Neural progenitor cell (in vitro differentiated cells): Measurements from ENCODE around the gene PREX1. TPM values are rescaled to one million over a fixed set of nuclear protein-coding genes. Genes with fewer than 3 reads are reported as not detected.

Source experiments
- DNase-seq: peaks from one replicate; pipeline ENCODE4 v3.0.0-alpha.2; 2016; ENCODE audit warnings: low spot score
- H2AFZ ChIP-seq: fragments of 200-600 bp; sonication (generic); replicated peaks from 2 replicates; pipeline ENCODE4 v1.6.1; 2016; ENCODE audit warnings: antibody characterized with exemption
- H3F3A ChIP-seq: fragments of 200-600 bp; sonication (generic); 2 replicates; pipeline ENCODE4 v1.6.1; 2016; ENCODE audit warnings: antibody characterized with exemption, low read depth
- H3K27ac ChIP-seq: fragments of 200-600 bp; sonication (generic); 2 replicates; pipeline ENCODE4 v1.5.1; 2016; ENCODE audit warnings: mild to moderate bottlenecking
- H3K27me3 ChIP-seq: fragments of 200-600 bp; sonication (generic); 2 replicates; pipeline ENCODE4 v1.6.1; 2016; ENCODE audit warnings: mild to moderate bottlenecking, moderate library complexity
- H3K36me3 ChIP-seq: fragments of 200-600 bp; sonication (generic); 2 replicates; pipeline ENCODE4 v1.5.1; 2016
- H3K4me1 ChIP-seq: fragments of 200-600 bp; sonication (generic); 2 replicates; pipeline ENCODE4 v1.6.1; 2016; ENCODE audit warnings: mixed run types
- H3K4me2 ChIP-seq: fragments of 200-600 bp; sonication (generic); 2 replicates; pipeline ENCODE4 v1.6.1; 2016
- H3K4me3 ChIP-seq: fragments of 200-600 bp; sonication (generic); 2 replicates; pipeline ENCODE4 v1.5.1; 2016
- H3K79me2 ChIP-seq: fragments of 200-600 bp; sonication (generic); 2 replicates; pipeline ENCODE4 v1.6.1; 2016; ENCODE audit warnings: low read depth
- H3K9ac ChIP-seq: fragments of 200-600 bp; sonication (generic); 2 replicates; pipeline ENCODE4 v1.6.1; 2016
- H3K9me3 ChIP-seq: fragments of 200-600 bp; sonication (generic); 2 replicates; pipeline ENCODE4 v1.5.1; 2016; ENCODE audit warnings: low read depth
- H4K20me1 ChIP-seq: fragments of 200-600 bp; sonication (generic); 2 replicates; pipeline ENCODE4 v1.6.1; 2016; ENCODE audit warnings: low read depth
- H3K27ac Mint-ChIP-seq: 3 replicates; pipeline ENCODE4 v1.8.0; 2021; ENCODE audit warnings: mixed read lengths
- H3K27me3 Mint-ChIP-seq: 2 replicates; pipeline ENCODE4 v1.8.0; 2022; ENCODE audit warnings: low read depth, mild to moderate bottlenecking, inconsistent platforms, moderate library complexity, mixed read lengths; ENCODE audit not compliant: insufficient read depth
- H3K36me3 Mint-ChIP-seq: 3 replicates; pipeline ENCODE4 v1.8.0; 2021; ENCODE audit warnings: mixed read lengths
- H3K4me1 Mint-ChIP-seq: 3 replicates; pipeline ENCODE4 v1.8.0; 2021; ENCODE audit warnings: mixed read lengths
- H3K4me3 Mint-ChIP-seq: 3 replicates; pipeline ENCODE4 v1.8.0; 2021; ENCODE audit warnings: mild to moderate bottlenecking, moderate library complexity, mixed read lengths
- H3K9me3 Mint-ChIP-seq: 3 replicates; pipeline ENCODE4 v1.8.0; 2020; ENCODE audit warnings: mixed read lengths
- EZH2 ChIP-seq: fragments of 200-600 bp; sonication (generic); IDR thresholded peaks from 2 replicates; pipeline ENCODE4 v1.6.1; 2017; ENCODE audit warnings: antibody characterized with exemption, mild to moderate bottlenecking, moderate library complexity
- EZH2phosphoT487 ChIP-seq: fragments of 200-600 bp; sonication (generic); IDR thresholded peaks from 2 replicates; pipeline ENCODE4 v1.6.1; 2017; ENCODE audit warnings: antibody characterized with exemption
- total RNA-seq: library from RNA; depleted of rRNA; stranded (reverse); fragments of >200 nt; gene quantifications from 2 replicates; pipeline ENCODE4 v1.2.3, GENCODE V29; 2015; ENCODE audit warnings: low replicate concordance
- TF ChIP-seq, protein P1 (sequence below): fragments of 200-600 bp; sonication (generic); IDR thresholded peaks from 2 replicates; pipeline ENCODE4 v1.5.1; 2017; ENCODE audit warnings: antibody characterized with exemption, mild to moderate bottlenecking

The PREX1 gene
- total RNA-seq, 1 donor from 2014 or later: 4.5 TPM

DNA sequence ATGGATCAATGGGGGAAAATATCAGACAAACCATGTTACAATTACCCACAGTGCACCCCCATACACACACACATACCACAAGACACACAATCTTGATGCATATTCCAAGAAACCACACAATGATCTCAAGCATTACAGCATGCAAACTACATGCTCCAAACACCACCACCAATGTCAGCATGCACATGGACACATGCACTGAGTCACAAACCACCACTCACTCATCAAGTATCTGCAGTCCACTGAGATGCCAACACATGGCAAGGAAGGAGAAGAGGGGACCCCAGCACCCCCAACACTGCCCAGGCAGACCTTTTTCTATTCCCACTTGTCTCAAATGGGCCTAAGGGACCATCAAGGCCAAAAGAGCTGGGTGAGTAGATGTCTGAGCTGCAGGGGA, 91.6 kb downstream of the PREX1 start:
- H2AFZ ChIP-seq: no peak overlapping the region
- H3K4me3 Mint-ChIP-seq: no peak overlapping the region
- H3K4me1 ChIP-seq: no peaks in the 10 kb centered on the region
- H3K9ac ChIP-seq: no peak overlapping the region
- H3K36me3 Mint-ChIP-seq: peaks cover 34% of the 10 kb centered on the region
- no peaks in the 10 kb centered on the region for H3K79me2 ChIP-seq
- DNase-seq: no peak
- no peak overlapping the region for H3K4me2 ChIP-seq
- no peaks in the 10 kb centered on the region for H4K20me1 ChIP-seq
- H3K9me3 Mint-ChIP-seq: no peaks in the 10 kb centered on the region
- peaks cover 3% of the 10 kb centered on the region for H3K27me3 ChIP-seq
- peaks cover 22% of the 10 kb centered on the region for H3K4me1 Mint-ChIP-seq
- H3K27me3 Mint-ChIP-seq: peaks cover 3% of the 10 kb centered on the region
- no peak overlapping the region for H3K27ac Mint-ChIP-seq
- peaks cover 9% of the 10 kb centered on the region for H3F3A ChIP-seq
- H3K36me3 ChIP-seq: no peaks in the 10 kb centered on the region
- H3K4me3 ChIP-seq: no peak overlapping the region
- H3K9me3 ChIP-seq: no peaks in the 10 kb centered on the region
- TF ChIP-seq, protein P1, sequence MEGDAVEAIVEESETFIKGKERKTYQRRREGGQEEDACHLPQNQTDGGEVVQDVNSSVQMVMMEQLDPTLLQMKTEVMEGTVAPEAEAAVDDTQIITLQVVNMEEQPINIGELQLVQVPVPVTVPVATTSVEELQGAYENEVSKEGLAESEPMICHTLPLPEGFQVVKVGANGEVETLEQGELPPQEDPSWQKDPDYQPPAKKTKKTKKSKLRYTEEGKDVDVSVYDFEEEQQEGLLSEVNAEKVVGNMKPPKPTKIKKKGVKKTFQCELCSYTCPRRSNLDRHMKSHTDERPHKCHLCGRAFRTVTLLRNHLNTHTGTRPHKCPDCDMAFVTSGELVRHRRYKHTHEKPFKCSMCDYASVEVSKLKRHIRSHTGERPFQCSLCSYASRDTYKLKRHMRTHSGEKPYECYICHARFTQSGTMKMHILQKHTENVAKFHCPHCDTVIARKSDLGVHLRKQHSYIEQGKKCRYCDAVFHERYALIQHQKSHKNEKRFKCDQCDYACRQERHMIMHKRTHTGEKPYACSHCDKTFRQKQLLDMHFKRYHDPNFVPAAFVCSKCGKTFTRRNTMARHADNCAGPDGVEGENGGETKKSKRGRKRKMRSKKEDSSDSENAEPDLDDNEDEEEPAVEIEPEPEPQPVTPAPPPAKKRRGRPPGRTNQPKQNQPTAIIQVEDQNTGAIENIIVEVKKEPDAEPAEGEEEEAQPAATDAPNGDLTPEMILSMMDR: no peak
- TF ChIP-seq EZH2phosphoT487 (no peak), EZH2 (no peak)
- no peak overlapping the region for H3K27ac ChIP-seq

GRCh38 chr20:48735112-48735511, 92.7 kb downstream of the PREX1 start:
- Histone ChIP-seq H3K79me2 (no peaks in the 10 kb centered on the region), H3K9ac (no peak overlapping the region), H4K20me1 (no peaks in the 10 kb centered on the region), H3K27me3 (peaks cover 3% of the 10 kb centered on the region), H3K4me1 (no peaks in the 10 kb centered on the region), H2AFZ (no peak overlapping the region), H3K27ac (no peak overlapping the region), H3K9me3 (no peaks in the 10 kb centered on the region), H3K4me3 (no peak overlapping the region), H3K36me3 (no peaks in the 10 kb centered on the region), H3K4me2 (no peak overlapping the region), H3F3A (peaks cover 9% of the 10 kb centered on the region)
- Mint-ChIP-seq H3K4me1 (peaks cover 25% of the 10 kb centered on the region), H3K36me3 (peaks cover 42% of the 10 kb centered on the region), H3K4me3 (no peak overlapping the region), H3K27me3 (peaks cover 5% of the 10 kb centered on the region), H3K27ac (no peak overlapping the region), H3K9me3 (no peaks in the 10 kb centered on the region)
- TF ChIP-seq, protein P1: no peak
- TF ChIP-seq EZH2: no peak
- TF ChIP-seq EZH2phosphoT487: no peak
- no peak for DNase-seq

DNA sequence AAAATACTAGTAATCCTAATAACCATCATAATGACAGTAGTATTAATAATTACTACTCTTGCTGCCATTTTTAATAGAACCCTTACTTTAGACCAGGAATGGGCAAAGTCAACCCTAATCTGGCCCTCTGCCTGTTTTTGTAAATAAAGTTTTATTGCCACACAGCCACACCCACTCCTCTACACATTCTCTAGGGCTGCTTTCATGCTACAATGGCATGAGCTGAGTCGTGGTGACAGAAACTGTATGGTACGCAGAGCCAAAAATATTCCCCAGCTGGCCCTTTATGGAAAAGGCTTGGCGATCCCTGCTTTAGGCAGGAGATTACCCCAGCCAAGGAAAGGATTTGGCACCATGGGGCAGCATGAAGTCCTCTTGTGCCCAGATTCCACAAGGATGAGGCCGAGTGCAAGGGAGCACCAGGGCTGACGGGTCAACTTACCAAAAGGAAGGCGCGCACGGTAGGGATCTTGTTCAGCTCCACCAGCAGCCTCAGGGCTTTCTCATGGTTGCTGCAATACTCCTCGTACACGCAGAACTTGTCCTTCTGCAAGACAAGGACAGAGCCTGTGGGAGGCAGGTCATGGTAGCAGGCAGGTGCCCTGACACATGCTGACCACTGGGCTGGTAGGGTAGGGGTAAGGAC, 93.6 kb downstream of the PREX1 start:
- Mint-ChIP-seq H3K27ac (no peak overlapping the region), H3K4me1 (peaks cover 27% of the 10 kb centered on the region), H3K9me3 (no peaks in the 10 kb centered on the region), H3K36me3 (peaks cover 40% of the 10 kb centered on the region), H3K4me3 (no peak overlapping the region), H3K27me3 (peaks cover 5% of the 10 kb centered on the region)
- Histone ChIP-seq H4K20me1 (no peaks in the 10 kb centered on the region), H3K27ac (no peak overlapping the region), H3K9ac (no peak overlapping the region), H2AFZ (no peak overlapping the region), H3K27me3 (peaks cover 3% of the 10 kb centered on the region), H3K4me3 (no peak overlapping the region), H3K4me1 (no peaks in the 10 kb centered on the region), H3F3A (peaks cover 9% of the 10 kb centered on the region), H3K4me2 (no peak overlapping the region), H3K36me3 (no peaks in the 10 kb centered on the region), H3K79me2 (no peaks in the 10 kb centered on the region), H3K9me3 (no peaks in the 10 kb centered on the region)
- TF ChIP-seq EZH2phosphoT487 (no peak), EZH2 (no peak)
- TF ChIP-seq, protein P1: no peak
- DNase-seq: no peak
